Upper lobe of left lung (tissue), 6 donors: ENCODE measurements around the gene ZNF714. TPM values are rescaled to one million over a fixed set of nuclear protein-coding genes. Genes with fewer than 3 reads are reported as not detected.

Source experiments
- ATAC-seq, 2 donors: fragments of 200-7000 bp; cut with Tn5 transposase; one replicate each; pipeline ENCODE4 v1.9.1; 2022; ENCODE audit warnings: mild to moderate bottlenecking in 2 of 2, moderate library complexity in 2 of 2; ENCODE audit not compliant: low FRiP score in 2 of 2
- DNase-seq, 2 donors: peaks; one replicate each; pipeline ENCODE4 v3.0.0-alpha.2; 2019 to 2020
- H3K27ac ChIP-seq, 4 donors: fragments of 200-600 bp; sonication (generic); one replicate each; pipeline ENCODE4 v1.5.1; 2016 to 2019
- H3K27me3 ChIP-seq, 4 donors: fragments of 200-600 bp; sonication (generic); one replicate each; pipeline ENCODE4 v1.5.1; 2017 to 2019
- H3K36me3 ChIP-seq, 4 donors: fragments of 200-600 bp; sonication (generic); one replicate each; pipeline ENCODE4 v1.5.1; 2016 to 2019
- H3K4me1 ChIP-seq, 4 donors: fragments of 200-600 bp; sonication (generic); one replicate each; pipeline ENCODE4 v1.5.1; 2018 to 2019
- H3K4me3 ChIP-seq, 4 donors: fragments of 200-600 bp; sonication (generic); one replicate each; pipeline ENCODE4 v1.5.1; 2017 to 2019; ENCODE audit warnings: mild to moderate bottlenecking in 2 of 4, moderate library complexity in 1 of 4
- H3K9me3 ChIP-seq, 4 donors: fragments of 200-600 bp; sonication (generic); one replicate each; pipeline ENCODE4 v1.5.1; 2018 to 2019
- CTCF ChIP-seq, 6 experiments: fragments of 450-650 bp in 4 of 6; fragments of 200-600 bp in 2 of 6; sonication (generic) in 2 of 6; IDR thresholded peaks; one replicate each; pipeline ENCODE4 v1.5.1; 2016 to 2019; ENCODE audit warnings: antibody characterized with exemption in 6 of 6
- EP300 ChIP-seq, 4 donors: sonication (generic); formaldehyde crosslinking; IDR thresholded peaks; one replicate each; pipeline ENCODE4 v1.5.1; 2017; ENCODE audit warnings: antibody characterized with exemption in 4 of 4, control low read depth in 2 of 4
- POLR2A ChIP-seq, 4 donors: fragments of 450-650 bp; IDR thresholded peaks; one replicate each; pipeline ENCODE4 v1.5.1; 2016 to 2017; ENCODE audit warnings: antibody characterized with exemption in 4 of 4, mild to moderate bottlenecking in 2 of 4
- POLR2AphosphoS5 ChIP-seq, 2 donors: sonication (generic); formaldehyde crosslinking; IDR thresholded peaks; one replicate each; pipeline ENCODE4 v1.5.1; 2017; ENCODE audit warnings: antibody characterized with exemption in 2 of 2
- WGBS, 2 donors: methylation state at CpG; one replicate each; pipeline ENCODE4 v1.1.5; 2017 to 2018; 5-methylcytosine and 5-hydroxymethylcytosine counted together
- total RNA-seq, 6 donors: library from RNA; depleted of rRNA in 4 of 6; stranded (reverse); fragments of >200 nt in 4 of 6; gene quantifications; one replicate each; pipeline versions ENCODE4 v1.1.0 to v1.2.1, GENCODE V29; 2016 to 2021
- donor health status: DM: no; HTN: no; CAD: no; lungs with moderate emphysema.
- donor health status: DM: no; HTN: yes; CAD: no; lungs with severe emphysema.

The ZNF714 gene
- total RNA-seq, 6 donors from 2014 or later: 4.1 to 22.3 (median 11.9) TPM

GRCh38 chr19:21101521-21102242 is 19.7 kb downstream of the ZNF714 start:
- no peak overlapping the region for H3K27ac ChIP-seq
- no peaks in the 10 kb centered on the region for H3K9me3 ChIP-seq
- DNase-seq (no peak), ATAC-seq (no peak)
- no peaks in the 10 kb centered on the region for H3K27me3 ChIP-seq
- no peak overlapping the region for H3K4me3 ChIP-seq
- H3K36me3 ChIP-seq: peaks cover 0 to 7% (median 2%) of the 10 kb centered on the region in 4 donors
- WGBS, 2 donors: 96 to 98% methylated on average over 2 of the region's 2 CpGs
- H3K4me1 ChIP-seq: no peaks in the 10 kb centered on the region
- no peak for TF ChIP-seq POLR2AphosphoS5 (IDR thresholded peaks at IDR 0.05)
- TF ChIP-seq CTCF (IDR thresholded peaks at IDR 0.05): no peak
- TF ChIP-seq POLR2A (IDR thresholded peaks at IDR 0.05): no peak
- TF ChIP-seq EP300 (IDR thresholded peaks at IDR 0.05): no peak

- Histone ChIP-seq H3K36me3 (peaks cover 0 to 7% (median 2%) of the 10 kb centered on the region in 4 donors), H3K27ac (no peak overlapping the region), H3K4me3 (no peak overlapping the region), H3K9me3 (peaks cover 0 to 8% (median 7%) of the 10 kb centered on the region in 4 donors), H3K27me3 (no peaks in the 10 kb centered on the region), H3K4me1 (no peaks in the 10 kb centered on the region)
- DNase-seq: no peak
- TF ChIP-seq CTCF (IDR thresholded peaks at IDR 0.05) (no peak), EP300 (IDR thresholded peaks at IDR 0.05) (no peak), POLR2AphosphoS5 (IDR thresholded peaks at IDR 0.05) (no peak), POLR2A (IDR thresholded peaks at IDR 0.05) (no peak)
- no peak for ATAC-seq
These were observed 27.1 kb downstream of the ZNF714 start for GRCh38 chr19:21109116-21109515.

- H3K27ac ChIP-seq: no peak overlapping the region
- H3K4me1 ChIP-seq: no peaks in the 10 kb centered on the region
- H3K4me3 ChIP-seq: no peak overlapping the region
- TF ChIP-seq CTCF (IDR thresholded peaks at IDR 0.05) (no peak), EP300 (IDR thresholded peaks at IDR 0.05) (no peak), POLR2A (IDR thresholded peaks at IDR 0.05) (no peak), POLR2AphosphoS5 (IDR thresholded peaks at IDR 0.05) (no peak)
- WGBS, 2 donors: 59 to 82% methylated on average over 1 of the region's 1 CpG
- no peaks in the 10 kb centered on the region for H3K27me3 ChIP-seq
- ATAC-seq (no peak), DNase-seq (no peak)
- peaks cover 0 to 7% (median 2%) of the 10 kb centered on the region in 4 donors for H3K36me3 ChIP-seq
- H3K9me3 ChIP-seq: peaks cover 0 to 16% (median 13%) of the 10 kb centered on the region in 4 donors
These were observed 28.2 kb downstream of the ZNF714 start for GRCh38 chr19:21110183-21110582.

GRCh38 chr19:21115430-21115829 is 33.4 kb downstream of the ZNF714 start:
- Histone ChIP-seq H3K36me3 (peaks cover 6 to 15% (median 12%) of the 10 kb centered on the region in 4 donors), H3K4me1 (no peaks in the 10 kb centered on the region), H3K27me3 (no peaks in the 10 kb centered on the region), H3K27ac (no peak overlapping the region), H3K9me3 (peaks cover 0 to 26% (median 18%) of the 10 kb centered on the region in 4 donors), H3K4me3 (no peak overlapping the region)
- DNase-seq (no peak), ATAC-seq (no peak)
- TF ChIP-seq POLR2AphosphoS5 (IDR thresholded peaks at IDR 0.05) (no peak), POLR2A (IDR thresholded peaks at IDR 0.05) (no peak), EP300 (IDR thresholded peaks at IDR 0.05) (no peak), CTCF (IDR thresholded peaks at IDR 0.05) (no peak)
